Measurements from ENCODE around the gene PLA2G5. TPM values are rescaled to one million over a fixed set of nuclear protein-coding genes. Genes with fewer than 3 reads are reported as not detected.

PLA2G5 gene
- total and polyA plus RNA-seq, 2 of the 8 experiments (the other 6 are each of a cell fraction or from before 2014, with no cell fraction given): 0.05 TPM; not detected in 1

- Histone ChIP-seq H3K9me3 (ENCODE audit: insufficient read depth in 2 of 2, low read depth in 1 of 2, low read length in 1 of 2) (no peaks in the 10 kb centered on the region; a peak in 1 of 4 replicates), H3K4me1 (replicated peaks in 1 of 4; ENCODE audit: control insufficient read depth in 3 of 4, insufficient read depth in 4 of 4, low read length in 3 of 4) (no peaks in the 10 kb centered on the region), H3K79me2 (ENCODE audit: control insufficient read depth in 1 of 2, insufficient read depth in 2 of 2, low read length in 2 of 2) (no peaks in the 10 kb centered on the region), H2BK12ac (ENCODE audit: low read depth, low read length) (no peak overlapping the region), H4K5ac (ENCODE audit: insufficient read length, low read depth, low read length) (no peak overlapping the region), H4K91ac (replicated peaks; ENCODE audit: insufficient read length, low read length) (no peak overlapping the region), H3K56ac (replicated peaks; ENCODE audit: insufficient read length, low read depth, low read length) (no peak overlapping the region), H3K9ac (replicated peaks in 1 of 4; ENCODE audit: extremely low read depth in 1 of 4, low read depth in 3 of 4, low read length in 3 of 4) (no peak overlapping the region), H3K27me3 (replicated peaks in 1 of 4; ENCODE audit: control insufficient read depth in 3 of 4, extremely low read depth in 1 of 4, insufficient read depth in 3 of 4, low read length in 3 of 4) (no peaks in the 10 kb centered on the region), H2BK15ac (ENCODE audit: low read length) (no peak overlapping the region), H3K23ac (ENCODE audit: insufficient read length) (no peak overlapping the region), H3K36me3 (ENCODE audit: control insufficient read depth in 2 of 4, insufficient read depth in 4 of 4, low read length in 3 of 4) (no peaks in the 10 kb centered on the region), H3K27ac (ENCODE audit: low read depth, low read length) (no peak overlapping the region), H3K14ac (ENCODE audit: insufficient read length) (no peak overlapping the region), H2BK5ac (ENCODE audit: low read depth, low read length) (no peak overlapping the region), H3K23me2 (ENCODE audit: low read depth, low read length) (peaks cover 3% of the 10 kb centered on the region; the same call in 1 of the 2 replicates), H2AFZ (ENCODE audit: low read length) (no peak overlapping the region), H3K4me3 (ENCODE audit: extremely low read depth in 1 of 4, insufficient read depth in 2 of 4, low read depth in 3 of 4, low read length in 4 of 4) (no peak overlapping the region), H2BK20ac (ENCODE audit: low read length) (no peak overlapping the region), H4K8ac (ENCODE audit: extremely low read depth, insufficient read depth, low read length) (no peak overlapping the region), H2BK120ac (replicated peaks; ENCODE audit: low read depth, low read length) (no peak overlapping the region), H4K20me1 (replicated peaks in 1 of 2; ENCODE audit: control insufficient read depth in 1 of 2, insufficient read depth in 2 of 2, low read length in 2 of 2) (no peaks in the 10 kb centered on the region), H3K18ac (ENCODE audit: extremely low read depth, low read length) (no peak overlapping the region), H3K79me1 (ENCODE audit: low read depth, low read length) (no peaks in the 10 kb centered on the region), H3K4ac (replicated peaks; ENCODE audit: insufficient read length, low read depth, low read length) (no peak overlapping the region), H2AK5ac (ENCODE audit: low read depth, low read length) (no peak overlapping the region), H3K4me2 (ENCODE audit: insufficient read depth in 1 of 2, low read depth in 2 of 2, low read length in 2 of 2) (no peak overlapping the region)
- POLR2A ChIA-PET (ENCODE audit: partially characterized antibody): no interaction called here
- 89% methylated on average over 1 of the region's 1 CpG; no CpG with 5 or more reads in 1 of the 2 experiments for WGBS, 2 experiments (ENCODE audit: extremely low coverage in 1 of 2, insufficient coverage in 1 of 2, insufficient read length in 1 of 2, insufficient replicate concordance in 2 of 2, low coverage in 1 of 2, low lambda C conversion rate in 2 of 2, missing lambda C conversion rate in 1 of 2)
- no peak for FAIRE-seq
- TF ChIP-seq MAX (IDR thresholded peaks at IDR 0.05) (no peak), ATF3 (IDR thresholded peaks at IDR 0.05; ENCODE audit: insufficient read depth, low read depth, low read length) (no peak), SIRT6 (IDR thresholded peaks at IDR 0.05; ENCODE audit: low read length) (no peak), SP1 (IDR thresholded peaks at IDR 0.05; ENCODE audit: low read depth, low read length) (no peak), KDM5A (IDR thresholded peaks at IDR 0.05; ENCODE audit: low read length) (no peak), BRCA1 (IDR thresholded peaks at IDR 0.05; ENCODE audit: low read depth, low read length) (no peak), TBP (IDR thresholded peaks at IDR 0.05; ENCODE audit: low read depth, low read length) (no peak), KDM1A (IDR thresholded peaks at IDR 0.05; ENCODE audit: borderline replicate concordance, low read length) (no peak), USF2 (IDR thresholded peaks at IDR 0.05; ENCODE audit: low read length) (no peak), POU5F1 (IDR thresholded peaks at IDR 0.05; ENCODE audit: low read depth, low read length) (no peak), RFX5 (IDR thresholded peaks at IDR 0.05; ENCODE audit: borderline replicate concordance, low read depth, low read length) (no peak), RNF2 (IDR thresholded peaks at IDR 0.05; ENCODE audit: borderline replicate concordance, low read depth, low read length, missing control alignments, poor library complexity, severe bottlenecking) (no peak), POLR2AphosphoS5 (IDR thresholded peaks at IDR 0.05; ENCODE audit: low read depth, low read length) (no peak)
- CTCF ChIA-PET (ENCODE audit: partially characterized antibody): no interaction called here
- no peak for DNase-seq (ENCODE audit: low read depth in 1 of 2, low spot score in 2 of 2)
Measured at GRCh38 chr1:20137604-20138003, 67.6 kb downstream of the PLA2G5 start.
